H1 (cell line): ENCODE data around the gene TYSND1. TPM values are rescaled to one million over a fixed set of nuclear protein-coding genes. Genes with fewer than 3 reads are reported as not detected.

Experiments
- BRCA1 ChIP-seq: IDR thresholded peaks from 2 replicates; pipeline ENCODE4 v1.6.1; 2012; ENCODE audit warnings: low read depth, low read length, improper control_type of control experiment
- GTF2F1 ChIP-seq: IDR thresholded peaks from 2 replicates; pipeline ENCODE4 v1.6.1; 2012; ENCODE audit warnings: low read depth, low read length, improper control_type of control experiment, borderline replicate concordance
- HDAC6 ChIP-seq: IDR thresholded peaks from one replicate; pipeline ENCODE4 v1.7.1; 2012; ENCODE audit warnings: low read depth, mild to moderate bottlenecking, inconsistent platforms, low read length, moderate library complexity
- USF2 ChIP-seq: IDR thresholded peaks from 2 replicates; pipeline ENCODE4 v1.6.1; 2011; ENCODE audit warnings: low read length, improper control_type of control experiment
- polyA plus RNA-seq, 7 experiments: library from polyadenylated mRNA; depleted of rRNA in 3 of 7; stranded (reverse) in 5 of 7; unstranded in 2 of 7; fragments of >200 nt in 5 of 7; fragments of 200-250 nt in 2 of 7; gene quantifications; 1 replicate in 5 of 7; 2 replicates in 1 of 7; 4 replicates in 1 of 7; pipeline versions ENCODE4 v1.2.1 to v1.2.3, GENCODE V29; 2011 to 2013; ENCODE audit warnings: missing spikeins in 2 of 7, mixed read lengths in 2 of 7
- total RNA-seq: library from RNA; stranded (reverse); fragmentation: NEBNext Ultra II Directional; extraction: Animal tissue kit (Norgen Biotek cat#: 25700); gene quantifications from 2 replicates; pipeline ENCODE4 v1.2.1, GENCODE V29; 2021

TYSND1 gene
- total and polyA plus RNA-seq, 2 of the 8 experiments (the other 6 are each of a cell fraction or from before 2014, with no cell fraction given), result 11.9 to 15.0 TPM

DNA sequence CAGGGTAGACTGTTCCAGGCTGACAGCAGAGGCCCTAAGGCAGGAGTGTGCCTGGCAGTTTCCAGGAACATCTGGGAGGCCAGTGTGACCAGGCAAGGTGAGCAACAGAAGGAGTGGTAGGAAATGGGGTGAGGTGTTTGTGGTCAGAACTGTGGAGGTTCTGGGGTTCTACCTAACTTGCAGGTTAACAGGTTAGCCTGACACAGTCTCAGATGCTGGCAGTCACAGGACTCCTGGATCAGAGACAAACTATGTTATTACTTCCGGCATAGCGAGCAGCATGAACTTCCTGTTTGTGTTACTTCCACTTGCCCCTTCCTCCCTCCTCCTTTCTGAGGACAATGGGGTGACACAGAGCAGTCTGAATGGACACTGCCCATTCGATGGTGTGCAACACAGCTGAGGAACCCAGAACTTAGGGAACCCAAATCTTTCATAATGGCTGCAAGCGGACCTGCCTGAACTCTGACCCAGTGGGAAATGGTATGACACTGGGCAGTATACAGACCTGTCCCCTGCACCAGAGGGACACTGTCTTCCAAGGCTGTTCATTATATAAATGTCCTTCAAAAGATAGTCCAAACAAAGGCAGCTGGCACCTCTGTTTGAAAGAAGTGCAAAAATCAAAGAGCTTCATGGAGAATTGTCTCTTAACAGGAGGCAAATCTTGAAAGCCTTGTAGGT is 27.7 kb upstream of the TYSND1 start (continued):
- TF ChIP-seq BRCA1 (no peak), USF2 (no peak), GTF2F1 (no peak), HDAC6 (no peak)
